HG02970 (cell line): ENCODE results near the gene NAA60.
A peak's percentile ranks its signal among the peaks of the same experiment; 100 is the strongest.

Experiments used
- ATAC-seq: cut with Tn5 transposase; IDR thresholded peaks from one replicate; pipeline ENCODE4 v1.9.1; 2021; ENCODE audit warnings: mild to moderate bottlenecking, moderate library complexity, moderate number of reproducible peaks; ENCODE audit not compliant: unreplicated experiment, low FRiP score

Gene NAA60

DNA sequence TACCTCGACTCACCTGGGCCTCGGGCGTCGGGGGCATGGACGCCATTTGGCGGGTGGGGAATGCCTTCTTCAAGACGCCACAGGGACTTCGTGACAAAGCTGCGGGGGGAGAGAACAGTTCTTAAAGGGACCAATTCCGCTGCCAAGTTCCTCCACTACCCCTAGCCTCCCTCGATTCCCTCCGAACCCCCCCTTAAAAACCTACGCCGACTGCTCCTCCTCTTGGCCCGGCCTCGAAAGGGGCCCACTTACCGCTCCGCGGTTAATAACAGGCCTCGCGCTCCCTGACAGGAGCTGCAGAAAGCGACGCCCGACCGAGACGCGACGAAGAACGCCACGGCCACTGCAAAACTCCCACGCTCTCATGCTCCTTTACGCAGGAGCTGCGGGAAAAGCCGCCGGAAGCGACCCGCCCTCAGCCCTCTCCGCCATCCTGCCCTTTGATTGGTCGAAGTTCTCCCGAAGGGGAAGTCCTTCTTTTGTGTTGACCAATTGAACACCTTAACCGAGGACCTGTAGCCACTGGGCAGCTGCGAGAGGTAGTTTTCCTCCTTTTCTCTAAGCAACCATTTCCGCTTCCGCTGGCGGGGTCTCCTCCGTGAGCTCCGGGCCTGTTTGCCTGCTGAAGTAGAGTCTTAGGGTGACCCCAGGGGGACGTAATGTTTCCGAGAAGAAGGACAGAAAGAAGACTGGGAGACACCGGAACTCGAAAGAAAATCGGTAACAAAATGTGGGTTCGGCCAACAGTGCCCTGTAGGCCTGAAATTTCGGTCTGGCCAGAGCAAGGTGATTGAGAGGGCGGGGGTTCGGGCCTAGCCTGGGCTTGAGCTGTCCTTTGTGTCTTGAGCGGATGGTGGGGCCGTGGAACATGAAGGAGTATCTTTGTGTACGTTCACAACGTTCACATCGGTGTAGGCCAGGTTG lies at the start of gene NAA60, which contains the start of gene ZNF597:
Gene NAA60 (plus strand): TSS at position 573 of the 924 bp plus-strand sequence. CDS start 32,548 bp downstream, outside the sequence.
Gene ZNF597 (minus strand): TSS at position 397 of the 924 bp plus-strand sequence. CDS start 351 bp downstream, at position 46.
- peak; percentile 79 for ATAC-seq

DNA sequence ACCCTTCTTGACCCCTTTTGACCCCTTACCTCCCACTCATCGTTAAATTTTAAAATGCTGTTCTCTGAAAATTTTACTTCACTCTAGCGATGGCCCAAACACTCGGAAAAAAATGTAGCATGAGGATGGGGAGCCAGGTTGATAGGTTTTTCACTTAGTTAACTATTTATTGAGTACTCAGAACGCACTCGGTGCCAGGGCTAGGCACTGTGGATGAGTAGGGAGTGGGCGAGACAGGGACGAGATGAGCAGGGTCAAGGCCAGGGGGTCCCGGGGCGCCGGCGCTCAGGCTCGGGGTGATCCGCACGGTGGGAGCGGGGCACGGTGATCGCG lies 43.1 kb upstream of the NAA60 start:
- peak; percentile 34 for ATAC-seq

DNA sequence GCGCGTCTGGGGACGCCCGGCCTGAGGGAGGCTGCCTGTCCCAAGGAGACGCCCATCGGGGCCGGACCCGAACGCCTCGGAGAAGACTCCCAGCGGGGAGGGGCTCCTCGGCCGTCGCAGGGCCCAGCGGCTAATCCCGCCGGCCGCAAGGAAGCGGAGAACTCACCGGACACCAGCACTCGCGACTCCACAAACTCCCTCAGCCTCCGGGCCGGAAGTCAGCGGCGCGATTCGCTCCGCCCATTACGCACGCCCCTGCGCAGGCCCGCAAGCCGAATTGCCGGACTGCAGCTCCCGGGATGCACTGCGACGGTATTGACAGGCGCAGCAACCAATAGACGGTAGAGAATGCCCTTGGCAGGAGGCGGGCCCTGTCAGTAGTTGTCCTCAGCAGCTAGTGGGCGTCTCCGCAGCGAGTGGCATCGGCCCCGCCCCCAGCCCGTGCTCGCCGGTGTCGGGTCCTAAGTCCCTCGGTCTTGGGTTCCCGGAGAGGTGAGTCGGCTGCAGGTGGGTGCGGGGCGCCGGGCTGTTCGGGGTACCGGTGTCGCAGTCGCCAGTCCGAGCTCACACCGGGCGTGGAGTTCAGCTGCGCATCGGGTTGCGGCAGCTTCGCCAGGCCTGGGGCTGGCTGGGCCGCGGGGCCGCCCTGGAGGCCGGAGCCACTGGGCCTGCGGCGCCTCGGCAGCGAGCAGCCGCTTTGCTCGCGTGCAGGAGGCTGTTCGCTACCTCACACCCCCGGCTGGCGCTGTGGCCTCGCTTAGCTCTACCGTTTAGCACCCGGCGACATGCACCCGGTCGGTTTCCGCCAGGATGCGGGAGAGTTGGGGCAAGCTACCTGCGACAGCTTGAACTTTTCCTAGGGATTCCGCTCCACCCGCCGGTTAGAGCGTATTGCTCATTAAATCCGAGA lies 42.4 kb upstream of the NAA60 start, which contains the start of the genes ZNF174 and ZSCAN32:
Gene ZNF174 (plus strand): TSS at position 437 of the 910 bp plus-strand sequence. CDS start 790 bp downstream, outside the sequence.
Gene ZSCAN32 (minus strand): TSS at position 226 of the 910 bp plus-strand sequence. CDS start 3,447 bp downstream, outside the sequence.
- ATAC-seq, result peak; percentile 99

DNA sequence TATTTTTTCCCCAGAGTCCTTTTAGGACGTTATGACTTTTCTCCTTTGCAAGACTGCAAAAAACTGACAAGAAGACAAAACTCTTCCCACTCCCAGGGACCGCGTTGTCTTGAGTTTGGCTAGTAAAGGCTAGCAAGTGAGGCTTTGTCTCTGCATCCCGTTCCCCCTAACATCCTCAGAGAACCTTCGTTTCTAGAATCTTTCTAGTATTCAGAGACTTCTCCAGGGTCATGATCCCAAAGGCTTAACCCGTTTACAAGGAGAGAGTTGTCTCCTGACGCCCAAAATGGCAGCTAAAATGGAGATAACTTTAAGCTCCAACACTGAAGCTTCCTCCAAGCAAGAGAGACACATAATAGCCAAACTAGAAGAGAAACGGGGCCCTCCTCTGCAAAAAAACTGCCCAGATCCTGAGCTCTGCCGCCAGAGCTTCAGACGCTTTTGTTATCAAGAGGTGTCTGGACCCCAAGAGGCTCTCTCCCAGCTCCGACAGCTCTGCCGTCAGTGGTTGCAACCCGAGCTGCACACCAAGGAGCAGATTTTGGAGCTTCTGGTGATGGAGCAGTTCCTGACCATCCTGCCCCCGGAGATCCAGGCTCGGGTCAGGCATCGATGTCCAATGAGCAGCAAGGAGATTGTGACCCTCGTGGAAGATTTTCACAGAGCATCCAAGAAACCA lies 41.6 kb upstream of the NAA60 start:
- ATAC-seq, result no peak

DNA sequence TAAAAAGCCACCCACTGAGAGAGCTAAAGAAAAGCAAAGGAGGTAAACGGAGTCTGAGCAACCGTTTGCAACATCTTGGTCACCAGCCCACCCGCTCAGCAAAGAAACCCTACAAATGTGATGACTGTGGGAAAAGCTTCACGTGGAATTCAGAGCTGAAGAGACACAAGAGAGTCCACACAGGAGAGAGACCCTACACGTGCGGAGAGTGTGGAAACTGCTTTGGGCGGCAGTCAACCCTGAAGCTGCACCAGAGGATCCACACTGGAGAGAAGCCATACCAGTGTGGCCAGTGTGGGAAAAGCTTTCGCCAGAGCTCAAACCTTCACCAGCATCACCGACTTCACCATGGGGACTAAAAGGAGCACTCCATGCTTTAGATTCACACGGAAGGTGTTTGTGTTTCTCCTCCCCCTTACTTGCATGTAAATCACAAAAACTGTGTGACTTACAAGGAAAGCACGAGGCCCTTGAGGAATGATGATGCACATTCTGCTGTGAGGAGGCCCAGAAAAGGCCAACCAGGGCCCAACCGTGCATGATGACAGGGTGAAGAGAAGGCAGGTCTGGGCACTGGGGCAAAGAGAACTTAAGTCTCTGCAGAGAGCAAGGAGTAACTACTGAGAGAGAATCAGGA lies 34.8 kb upstream of the NAA60 start:
- no peak for ATAC-seq

DNA sequence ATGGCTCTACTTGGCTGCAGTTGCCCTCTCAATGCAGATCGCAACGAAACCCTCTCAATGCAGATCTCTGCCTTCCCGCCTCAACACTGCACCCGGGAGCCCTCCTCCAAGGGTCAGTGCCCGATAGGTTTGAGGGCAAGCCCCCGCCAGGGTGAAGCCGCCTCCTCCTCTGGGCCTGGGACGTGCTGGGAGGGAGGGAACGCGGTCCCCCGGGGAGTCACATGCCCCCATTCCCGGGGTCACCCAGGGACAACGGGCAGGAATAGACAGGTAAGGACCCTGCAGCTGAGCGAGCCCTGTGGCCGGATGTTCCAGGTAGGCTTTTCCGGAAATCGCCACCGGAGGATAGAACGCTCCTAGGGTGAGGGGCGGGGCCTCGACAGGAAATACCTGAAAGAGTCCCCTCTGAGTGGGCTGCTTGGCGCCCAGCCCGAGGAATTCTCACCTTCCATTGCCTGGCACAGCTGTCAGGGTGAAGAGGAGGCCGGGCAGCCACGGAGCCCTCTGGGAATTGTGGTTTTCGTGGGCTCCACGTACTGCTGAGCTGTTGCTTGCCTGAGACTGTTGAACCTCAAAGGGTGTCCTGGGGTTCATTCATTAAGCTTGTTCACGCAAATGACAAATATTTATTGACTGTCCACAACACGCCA lies 29.6 kb upstream of the NAA60 start:
- no peak for ATAC-seq

DNA sequence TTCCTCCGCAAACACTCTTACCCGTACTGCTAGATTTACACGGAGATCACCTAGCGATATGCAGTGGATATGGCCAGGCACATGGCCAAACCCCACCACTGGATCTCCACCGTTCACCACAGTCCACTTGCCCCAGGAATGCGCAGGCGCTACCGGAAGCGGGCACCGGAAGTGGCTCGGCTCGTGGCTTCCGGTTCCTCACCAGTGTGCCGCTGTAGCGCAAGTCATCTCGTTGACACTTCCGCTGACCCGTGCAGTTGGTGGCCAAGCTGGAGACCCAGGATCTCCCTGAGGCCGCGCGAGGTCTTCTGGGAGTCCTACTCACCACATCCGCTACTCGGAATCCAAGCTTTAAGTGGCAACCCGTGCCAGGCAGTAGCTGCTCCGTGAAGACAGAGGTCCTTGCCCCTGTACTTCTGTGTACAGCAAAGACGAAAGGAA lies 11.7 kb upstream of the NAA60 start:
- no peak for ATAC-seq

DNA sequence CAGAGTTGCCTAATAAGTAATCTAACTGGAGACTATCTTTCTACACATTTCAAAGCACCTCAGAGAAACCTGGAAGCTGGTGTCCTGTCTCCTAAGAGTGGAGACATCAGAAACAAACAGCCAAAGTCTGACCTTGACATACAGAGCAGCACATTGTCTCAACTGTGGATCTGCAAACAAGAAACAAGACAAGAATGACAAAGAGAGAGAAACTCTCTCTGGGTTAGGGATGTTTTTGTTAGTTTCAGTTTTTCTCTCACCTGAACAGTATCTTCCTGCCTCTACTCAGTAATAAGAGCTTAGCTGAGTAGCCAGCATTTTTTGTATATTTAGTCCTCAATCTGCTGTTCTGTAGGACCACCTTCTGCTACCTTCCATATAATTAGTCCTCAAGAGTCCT lies 9.1 kb upstream of the NAA60 start:
- ATAC-seq, result no peak

DNA sequence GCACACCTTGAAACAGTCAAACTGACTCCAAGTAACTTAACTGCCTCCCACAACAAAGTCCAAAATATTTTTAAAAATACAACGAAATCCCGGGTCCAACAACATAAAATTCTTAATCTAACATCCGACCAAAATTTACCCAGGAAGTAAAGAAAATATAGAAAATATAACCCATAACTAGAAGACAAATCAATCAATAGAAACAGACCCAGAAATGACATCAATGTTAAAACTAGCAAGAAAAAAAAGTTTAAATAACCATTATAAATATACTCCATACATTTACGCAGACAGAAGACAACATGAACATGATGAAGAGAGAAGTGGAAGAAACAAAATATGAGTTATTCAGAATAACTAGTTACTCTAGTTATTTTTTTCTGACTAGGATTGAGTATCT lies 3.8 kb upstream of the NAA60 start:
- no peak for ATAC-seq

DNA sequence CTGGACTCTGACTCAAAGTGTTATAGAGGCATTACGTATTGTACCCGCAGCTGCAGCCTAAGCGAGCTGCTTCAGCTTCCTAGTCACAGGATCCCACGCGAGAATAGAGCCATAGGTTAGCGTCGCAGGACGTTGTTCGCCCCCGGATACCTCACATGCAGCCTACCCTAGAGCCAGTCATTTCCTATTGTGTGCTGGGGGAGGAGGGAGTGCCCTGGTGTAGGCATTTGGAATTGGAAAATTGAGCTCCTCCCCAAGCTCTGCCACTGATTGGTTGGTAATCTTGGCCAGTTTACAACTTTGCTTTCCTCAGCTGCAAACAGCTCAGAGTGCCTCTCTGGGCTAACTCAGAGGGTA lies 530 bp downstream of the NAA60 start:
- ATAC-seq, result no peak

DNA sequence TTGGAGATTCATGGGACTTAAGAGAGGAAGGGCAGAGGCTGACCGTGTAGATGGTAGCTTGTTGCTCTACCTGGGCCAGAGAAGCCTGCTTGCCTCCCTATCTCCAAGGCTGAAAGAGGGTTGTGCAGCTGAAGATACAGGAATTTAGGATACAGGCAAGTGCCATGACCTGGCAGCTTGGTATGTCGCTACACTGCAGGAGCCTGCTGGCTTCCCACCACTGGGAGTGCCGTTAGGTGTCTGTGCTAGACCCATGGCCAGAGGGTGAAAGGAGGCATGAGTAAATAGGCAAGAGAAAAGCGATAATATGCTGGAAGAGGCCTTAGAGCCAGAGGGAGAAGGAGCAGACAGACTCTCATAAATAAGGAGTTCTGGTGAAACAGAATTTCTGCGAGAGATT lies 10.6 kb downstream of the NAA60 start:
- ATAC-seq, result no peak

DNA sequence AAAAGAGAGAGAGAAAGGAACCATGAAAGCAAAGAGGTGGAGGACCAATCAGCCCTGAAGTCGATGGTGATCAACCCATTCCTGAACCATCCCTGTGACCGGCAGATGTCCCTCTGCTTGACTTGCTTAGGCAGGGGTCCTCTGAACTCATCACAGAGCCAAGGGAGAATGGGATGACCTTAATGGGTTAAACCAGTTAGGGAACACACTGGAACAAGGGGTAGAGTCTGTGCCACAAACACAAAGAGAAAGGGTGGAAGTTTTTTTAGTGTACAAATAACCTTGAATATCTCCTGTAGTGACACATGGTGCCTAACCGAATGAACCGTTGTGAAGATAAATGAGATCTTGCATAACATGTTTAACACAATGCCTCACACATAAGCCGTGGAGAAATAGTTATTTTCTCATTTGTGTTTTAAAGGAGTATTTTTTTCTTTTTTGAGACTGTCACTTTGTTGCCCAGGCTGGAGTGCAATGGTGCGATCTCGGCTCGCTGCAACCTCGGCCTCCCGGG lies 11.2 kb downstream of the NAA60 start:
- ATAC-seq, result no peak

DNA sequence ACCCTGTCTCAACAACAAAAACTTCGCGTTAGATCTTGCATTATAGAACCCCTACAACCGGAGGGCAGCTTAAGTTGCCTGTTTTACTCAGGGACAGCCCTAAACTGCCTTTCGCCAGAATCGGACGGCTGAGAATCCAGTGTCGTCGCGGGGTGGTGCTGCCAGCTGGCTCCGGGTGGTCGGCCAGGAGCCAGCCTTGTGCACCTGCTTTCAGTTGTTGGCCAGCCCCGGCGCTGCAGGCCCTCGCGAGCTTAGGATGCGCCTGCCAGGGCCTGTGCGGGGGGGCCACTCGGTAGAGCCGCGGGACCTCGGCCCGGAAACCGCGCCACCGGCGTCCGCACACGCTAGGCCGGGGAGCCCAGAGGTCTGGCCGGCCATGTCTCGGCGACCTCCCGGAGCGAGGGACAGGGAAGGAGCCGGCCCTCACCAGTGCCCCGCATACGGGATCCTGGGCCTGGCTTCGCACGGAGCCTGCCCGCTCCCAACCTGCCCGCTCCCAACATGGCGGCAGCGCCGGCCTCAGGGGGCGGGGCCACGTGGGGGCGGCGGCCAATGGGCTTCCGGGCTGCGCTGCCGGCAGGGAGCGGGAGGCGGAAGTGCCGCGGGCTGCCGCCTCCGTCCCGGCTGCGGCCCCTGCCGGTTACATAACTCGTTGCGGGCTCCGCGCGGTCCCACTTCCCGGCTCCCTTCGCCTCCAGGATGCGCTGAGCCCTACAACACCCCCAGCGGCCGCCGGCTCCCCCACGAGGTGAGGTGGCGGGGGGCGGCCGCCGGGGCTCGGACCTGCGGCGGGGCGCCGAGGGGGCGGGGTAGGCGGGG lies 14.2 kb downstream of the NAA60 start:
- ATAC-seq, result peak; percentile 81

DNA sequence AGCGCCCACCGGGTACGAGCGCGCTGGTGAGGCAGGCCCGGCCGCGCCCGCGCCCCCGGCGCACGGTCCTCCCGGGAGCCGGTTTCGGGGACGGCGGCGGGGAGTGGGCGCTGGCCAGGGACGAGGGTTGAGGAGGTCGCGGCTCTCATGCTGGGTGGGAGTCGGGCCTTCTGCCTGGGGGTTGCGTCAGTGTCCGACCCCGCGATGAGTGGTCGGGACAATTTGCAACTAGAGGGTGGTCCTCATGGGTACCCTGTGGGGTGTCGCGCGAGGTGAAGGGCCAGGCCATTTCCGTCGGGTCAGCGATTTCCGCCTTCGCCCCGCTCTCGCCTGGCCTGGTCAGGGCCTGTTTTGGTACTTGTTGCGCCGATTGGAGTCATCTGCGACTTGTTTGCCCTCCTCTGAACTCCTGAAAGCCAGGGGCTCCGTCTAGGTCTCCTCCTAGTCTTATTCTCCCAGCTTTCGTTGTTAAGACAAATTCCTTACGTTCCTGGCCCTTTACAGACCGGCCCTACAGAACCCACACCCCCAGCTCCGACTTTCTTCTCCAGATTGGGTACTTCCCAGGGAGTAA lies 14.9 kb downstream of the NAA60 start:
- no peak for ATAC-seq

DNA sequence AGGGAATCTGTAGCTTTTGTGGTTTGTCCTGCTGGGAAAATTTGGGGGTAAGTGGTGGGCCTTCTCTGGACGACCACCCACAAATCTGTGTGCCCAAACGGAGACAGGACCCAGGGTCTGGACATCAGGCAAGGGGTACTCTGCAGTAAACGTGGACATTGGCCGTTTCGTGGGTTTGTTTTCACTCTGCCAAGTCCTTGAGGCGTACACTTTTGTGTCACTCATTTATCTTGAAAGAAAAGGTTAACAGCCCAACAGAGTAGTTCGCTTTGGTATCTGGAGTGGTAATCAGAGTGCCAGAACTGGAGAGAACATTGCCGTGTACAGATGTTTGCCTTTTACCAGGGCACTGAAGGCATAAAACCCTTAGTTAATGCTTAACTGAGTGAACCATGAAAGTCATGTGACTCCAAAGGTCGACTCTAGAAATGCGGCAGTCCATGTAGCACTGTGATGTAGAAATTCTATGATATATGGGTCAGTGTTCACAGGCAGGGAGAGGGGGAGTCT lies 15.4 kb downstream of the NAA60 start:
- no peak for ATAC-seq

DNA sequence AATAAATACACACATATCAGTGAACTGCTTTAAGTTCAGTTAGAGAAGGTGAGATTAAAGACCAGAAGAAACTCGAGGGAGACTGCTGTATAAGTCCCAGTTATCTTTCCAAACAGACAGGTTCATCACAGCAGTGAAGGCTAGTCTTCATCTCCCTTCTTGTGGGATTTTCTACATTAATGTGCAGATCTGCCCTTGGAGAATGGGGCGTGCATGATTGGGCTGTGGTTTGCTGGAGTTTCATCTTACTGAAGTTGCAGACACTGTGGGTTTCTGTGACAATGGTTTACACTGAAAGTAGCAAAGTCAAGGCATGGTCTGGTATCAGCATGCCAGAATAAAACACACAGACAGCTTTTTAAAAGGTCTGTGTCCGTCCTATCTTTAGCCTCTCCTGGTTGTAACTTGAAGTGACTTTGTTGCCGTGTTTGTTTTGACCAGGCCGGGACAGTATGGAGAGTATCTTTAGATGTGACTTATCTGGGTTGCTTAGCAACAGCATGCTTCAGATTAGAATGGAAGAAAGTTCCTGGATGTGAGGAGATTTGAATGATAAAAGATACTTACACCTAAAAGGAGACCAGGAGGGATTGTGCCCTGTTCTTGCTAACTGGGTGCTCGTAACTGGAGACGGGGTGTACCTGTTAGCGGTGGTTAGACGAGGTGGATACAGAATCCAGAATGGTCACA lies 16.1 kb downstream of the NAA60 start:
- no peak for ATAC-seq

DNA sequence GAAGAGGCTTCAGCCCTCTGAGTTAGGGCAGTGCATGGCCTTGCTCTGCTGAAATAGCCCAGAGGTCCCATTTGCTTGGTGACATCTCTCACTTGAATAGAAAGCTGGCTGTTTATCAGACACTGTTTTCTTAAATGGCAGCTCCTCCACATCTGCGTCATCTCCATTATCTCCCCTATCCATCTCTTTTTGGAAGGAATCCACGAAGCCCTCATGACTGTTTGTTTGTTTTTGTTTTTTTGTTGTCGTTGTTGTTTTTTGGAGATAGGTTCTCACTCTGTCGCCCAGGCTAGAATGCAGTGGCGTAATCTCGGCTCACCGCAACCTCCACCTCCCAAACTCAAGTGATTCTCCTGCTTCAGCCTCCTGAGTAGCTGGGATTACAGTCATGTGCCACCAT lies 16.6 kb downstream of the NAA60 start:
- no peak for ATAC-seq
